Astrocyte of the hippocampus (primary cell): ENCODE measurements around the gene TCF12.
A peak's percentile ranks its signal among the peaks of the same experiment; 100 is the strongest.
"Not testable (repeated sequence)": the region's sequence is repeated elsewhere in the genome, so short reads cannot be mapped to it uniquely, and the experiment has no call there.

Experiments used
- DNase-seq: peaks from one replicate; pipeline ENCODE4 v3.0.0; 2011; ENCODE audit warnings: low read depth, low spot score

Gene TCF12

GRCh38 chr15:56946150-56946549, 27.7 kb downstream of the TCF12 start:
- DNase-seq: no peak

- DNase-seq: no peak
Observed at GRCh38 chr15:56948000-56948763, 29.7 kb downstream of the TCF12 start.

GRCh38 chr15:56948764-56949101, 30.3 kb downstream of the TCF12 start:
- DNase-seq: no peak

GRCh38 chr15:56950979-56951378, 32.5 kb downstream of the TCF12 start:
- no peak for DNase-seq

- no peak for DNase-seq
Observed at GRCh38 chr15:56953790-56954189, 35.3 kb downstream of the TCF12 start.

GRCh38 chr15:56955011-56955410, 36.6 kb downstream of the TCF12 start:
- DNase-seq: not testable (repeated sequence)

- DNase-seq: no peak
Observed at GRCh38 chr15:56956538-56956937, 38.1 kb downstream of the TCF12 start.

- no peak for DNase-seq
Observed at GRCh38 chr15:56957812-56958406, 39.5 kb downstream of the TCF12 start.

GRCh38 chr15:56959318-56959648, 40.8 kb downstream of the TCF12 start:
- DNase-seq: peak; percentile 24

- no peak for DNase-seq
Observed at GRCh38 chr15:56960116-56960515, 41.7 kb downstream of the TCF12 start.

GRCh38 chr15:56963126-56963525, 44.7 kb downstream of the TCF12 start:
- DNase-seq: no peak

- peak; percentile 36 for DNase-seq
Observed at GRCh38 chr15:56963710-56964109, 45.3 kb downstream of the TCF12 start.

- DNase-seq: peak; percentile 27
Observed at GRCh38 chr15:56964182-56964581, 45.7 kb downstream of the TCF12 start.

GRCh38 chr15:56965231-56966013, 47.0 kb downstream of the TCF12 start:
- no peak for DNase-seq

GRCh38 chr15:56967336-56967735, 48.9 kb downstream of the TCF12 start:
- DNase-seq: no peak

GRCh38 chr15:56968256-56968655, 49.8 kb downstream of the TCF12 start:
- DNase-seq: no peak

- no peak for DNase-seq
Observed at GRCh38 chr15:56968821-56969220, 50.4 kb downstream of the TCF12 start.

GRCh38 chr15:56969265-56969895, 50.9 kb downstream of the TCF12 start:
- no peak for DNase-seq

- no peak for DNase-seq
Observed at GRCh38 chr15:56971571-56971970, 53.1 kb downstream of the TCF12 start.

- no peak for DNase-seq
Observed at GRCh38 chr15:56972016-56972415, 53.6 kb downstream of the TCF12 start.

- no peak for DNase-seq
Observed at GRCh38 chr15:56972426-56972825, 54.0 kb downstream of the TCF12 start.

GRCh38 chr15:56973463-56973862, 55.0 kb downstream of the TCF12 start:
- no peak for DNase-seq
